Measurements from ENCODE around the gene SIDT2.

SIDT2 gene

DNA sequence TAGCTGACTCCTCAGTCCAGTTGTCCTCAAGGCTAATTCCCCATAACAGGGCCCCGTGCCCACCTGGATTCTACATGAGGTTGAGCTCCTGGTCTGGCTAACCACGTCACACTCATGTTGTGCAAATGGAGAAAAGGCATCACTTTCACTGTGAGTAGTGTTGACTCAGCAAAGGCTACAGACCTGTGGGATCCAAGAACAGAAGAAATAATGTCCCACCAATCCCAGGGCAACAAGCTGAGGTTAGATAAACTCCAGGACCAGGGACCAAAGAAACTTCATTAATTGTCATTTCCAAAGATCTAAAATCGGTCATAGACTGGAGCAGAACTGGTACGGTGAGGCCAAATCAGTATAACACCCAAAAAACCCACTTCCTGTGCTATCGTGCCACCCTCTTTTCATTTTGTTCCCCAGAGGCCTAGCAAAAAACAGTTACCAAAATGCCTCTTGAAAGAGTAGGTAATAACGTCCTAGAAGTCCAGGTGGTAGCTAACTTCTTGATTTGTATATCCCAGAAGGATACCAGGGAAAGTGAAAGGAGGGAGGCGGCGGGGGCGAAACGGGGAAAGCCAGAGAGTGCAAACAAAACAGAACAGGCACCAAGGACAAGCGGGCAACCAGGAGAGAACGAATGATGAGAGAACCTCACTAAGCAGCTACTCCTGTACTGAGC lies 51.9 kb downstream of the SIDT2 start:
- Histone ChIP-seq H3K9me3 (replicated peaks; ENCODE audit: low read length) (no peaks in the 10 kb centered on the region), H3K4me3 (ENCODE audit: low read length) (peak overlapping the region; percentile 100), H3K27me3 (ENCODE audit: control insufficient read depth, insufficient read depth, low read length) (no peaks in the 10 kb centered on the region), H3K9ac (ENCODE audit: low read depth, low read length) (peak overlapping the region; percentile 99), H3K36me3 (ENCODE audit: insufficient read depth, low read length) (peaks cover 44% of the 10 kb centered on the region), H3K4me2 (ENCODE audit: low read length) (peak overlapping the region; percentile 99), H3K4me1 (ENCODE audit: control insufficient read depth, insufficient read depth, low read length) (peaks cover 28% of the 10 kb centered on the region)

DNA sequence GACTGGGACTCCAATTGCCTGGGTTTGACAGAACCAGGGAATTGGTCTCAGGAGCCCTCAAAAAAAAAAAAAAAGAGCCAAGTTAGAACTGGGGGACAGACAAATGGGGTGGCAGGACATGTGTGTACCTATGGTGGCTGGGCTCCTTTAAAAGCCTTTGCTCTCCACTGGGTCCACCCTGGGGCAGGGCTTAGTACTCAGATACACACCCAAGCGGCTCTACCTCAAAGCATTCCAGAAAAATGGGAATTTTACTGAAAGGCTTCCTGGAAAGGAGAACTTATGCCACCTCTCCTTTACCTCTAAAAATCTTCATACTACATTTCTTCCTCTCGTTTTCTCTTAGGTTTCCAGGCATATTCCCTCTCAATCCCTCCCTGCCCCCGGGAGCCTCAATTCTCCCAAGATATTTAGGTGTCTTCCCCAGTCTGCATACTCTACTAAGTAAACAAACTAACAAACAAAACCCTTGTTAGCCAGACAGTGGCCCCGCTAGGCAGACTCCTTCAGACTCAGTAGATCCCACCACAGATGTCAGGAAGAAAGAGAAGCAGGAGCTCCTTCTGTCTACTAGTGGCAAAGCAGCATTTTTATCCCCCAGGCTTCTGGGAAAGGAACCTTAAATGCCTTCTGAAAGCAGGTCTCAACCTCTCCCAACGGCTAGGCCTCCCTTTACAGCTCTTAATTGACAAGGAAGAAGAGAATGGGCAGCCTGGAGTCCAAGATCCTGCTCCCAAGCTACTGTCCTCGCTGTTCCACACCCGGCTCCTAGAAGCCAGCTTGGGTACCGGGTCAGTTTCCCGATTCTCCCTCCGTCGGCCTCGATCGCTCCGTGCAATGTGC lies 52.7 kb downstream of the SIDT2 start:
- Histone ChIP-seq H3K9ac (ENCODE audit: low read depth, low read length) (peak overlapping the region; percentile 99), H3K4me3 (ENCODE audit: low read length) (peak overlapping the region; percentile 100), H3K36me3 (ENCODE audit: insufficient read depth, low read length) (peaks cover 38% of the 10 kb centered on the region), H3K4me1 (ENCODE audit: control insufficient read depth, insufficient read depth, low read length) (peaks cover 28% of the 10 kb centered on the region), H3K4me2 (ENCODE audit: low read length) (peak overlapping the region; percentile 99), H3K9me3 (replicated peaks; ENCODE audit: low read length) (no peaks in the 10 kb centered on the region), H3K27me3 (ENCODE audit: control insufficient read depth, insufficient read depth, low read length) (no peaks in the 10 kb centered on the region)

DNA sequence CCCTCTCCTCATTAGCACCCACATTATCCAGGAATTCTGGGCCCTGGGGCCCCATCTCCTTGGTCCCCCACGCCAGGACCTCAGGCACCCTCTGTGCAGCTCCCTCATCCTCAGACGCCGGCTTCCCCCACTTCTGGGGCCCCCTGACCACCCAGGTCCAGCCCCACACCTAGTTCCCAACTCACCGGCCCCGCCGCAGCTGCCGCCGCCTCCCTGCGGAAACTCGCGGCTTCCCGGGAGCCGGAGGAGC lies 53.2 kb downstream of the SIDT2 start, which contains the start of gene PCSK7:
Gene PCSK7, minus strand, starts transcription at position 232 of the 250 bp plus-strand sequence. CDS start 2,229 bp downstream, outside the sequence.
- H3K9me3 ChIP-seq (replicated peaks; ENCODE audit: low read length): no peaks in the 10 kb centered on the region
- peaks cover 36% of the 10 kb centered on the region for H3K36me3 ChIP-seq (ENCODE audit: insufficient read depth, low read length)
- H3K27me3 ChIP-seq (ENCODE audit: control insufficient read depth, insufficient read depth, low read length): no peaks in the 10 kb centered on the region
- peak within 1 kb of the TSS; percentile 99 for H3K9ac ChIP-seq (ENCODE audit: low read depth, low read length)
- H3K4me2 ChIP-seq (ENCODE audit: low read length): peak within 1 kb of the TSS; percentile 99
- peak within 1 kb of the TSS; percentile 100 for H3K4me3 ChIP-seq (ENCODE audit: low read length)
- H3K4me1 ChIP-seq (ENCODE audit: control insufficient read depth, insufficient read depth, low read length): peaks cover 28% of the 10 kb centered on the region

DNA sequence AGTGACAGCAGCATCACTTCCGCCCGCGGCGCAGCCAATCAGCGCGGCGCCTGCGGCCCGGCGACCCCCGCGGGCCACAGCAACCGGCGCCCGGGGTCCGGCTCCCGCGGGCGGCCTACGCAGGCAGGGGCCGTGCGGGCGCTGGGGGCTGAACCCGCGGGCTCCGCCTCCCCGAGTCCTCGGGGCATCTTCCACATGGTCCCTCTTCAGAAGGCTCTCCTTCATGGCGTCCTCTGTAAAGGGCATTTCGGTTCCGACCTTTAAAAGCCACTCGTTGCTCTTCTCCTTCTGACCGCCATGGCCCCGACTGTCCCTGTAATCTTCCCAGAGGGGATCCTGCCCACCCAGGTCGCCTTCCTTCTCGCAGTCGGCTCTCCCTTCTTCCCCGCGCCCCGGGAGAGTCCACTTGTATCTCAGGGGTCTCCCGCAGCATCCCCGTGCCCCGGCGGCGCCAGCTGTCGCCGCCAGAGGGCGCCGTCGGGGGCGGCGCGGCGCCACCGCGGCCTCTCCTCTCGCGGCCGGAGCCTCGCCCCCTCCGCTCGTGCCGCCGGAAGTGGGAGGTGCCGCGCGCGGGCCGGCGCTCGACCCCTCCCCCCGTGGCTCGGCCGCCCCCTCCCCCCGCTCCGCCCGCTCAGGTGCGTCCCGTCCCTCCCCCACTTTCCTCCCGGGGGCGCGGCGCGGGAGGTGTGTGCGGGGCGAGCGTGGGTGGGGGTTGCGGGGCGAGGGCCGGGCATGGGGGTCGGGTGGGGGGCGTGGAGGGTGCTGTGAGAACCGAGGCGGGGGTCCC lies 53.7 kb downstream of the SIDT2 start, which contains the start of gene RNF214:
Gene RNF214, plus strand, starts transcription at position 580 of the 787 bp plus-strand sequence. CDS start 1,602 bp downstream, outside the sequence.
- H3K4me3 ChIP-seq (ENCODE audit: low read length): peak within 1 kb of the TSS; percentile 100
- peaks cover 28% of the 10 kb centered on the region for H3K4me1 ChIP-seq (ENCODE audit: control insufficient read depth, insufficient read depth, low read length)
- no peaks in the 10 kb centered on the region for H3K27me3 ChIP-seq (ENCODE audit: control insufficient read depth, insufficient read depth, low read length)
- H3K36me3 ChIP-seq (ENCODE audit: insufficient read depth, low read length): peaks cover 31% of the 10 kb centered on the region
- peak within 1 kb of the TSS; percentile 99 for H3K9ac ChIP-seq (ENCODE audit: low read depth, low read length)
- H3K9me3 ChIP-seq (replicated peaks; ENCODE audit: low read length): no peaks in the 10 kb centered on the region
- H3K4me2 ChIP-seq (ENCODE audit: low read length): peak within 1 kb of the TSS; percentile 99

DNA sequence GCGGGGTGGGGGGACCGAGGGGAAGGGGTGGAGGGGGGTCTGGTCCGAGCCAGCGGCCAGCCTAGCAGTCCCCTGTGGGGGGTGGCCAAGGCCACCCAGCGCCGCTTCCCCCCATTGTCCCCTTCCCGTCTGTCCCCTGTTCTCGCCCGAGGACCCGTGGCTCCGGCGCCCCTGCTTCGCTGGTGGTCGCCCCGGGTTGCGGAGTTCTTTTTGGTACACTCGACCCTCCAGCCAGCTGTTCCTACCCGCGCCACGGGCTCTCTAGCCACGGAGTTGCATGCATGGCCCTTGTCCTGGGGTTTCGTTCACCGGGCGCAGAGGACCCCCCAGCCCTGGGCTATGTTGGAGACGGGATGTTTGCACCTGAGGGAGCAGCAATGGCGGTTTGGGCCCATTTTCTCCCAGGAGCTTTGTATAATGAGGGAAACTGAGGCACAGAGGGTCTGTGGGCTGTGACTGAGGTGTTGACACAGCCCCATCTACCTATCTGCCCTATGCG lies 54.4 kb downstream of the SIDT2 start:
- Histone ChIP-seq H3K4me2 (ENCODE audit: low read length) (peak overlapping the region; percentile 92), H3K4me3 (ENCODE audit: low read length) (peak overlapping the region; percentile 100), H3K4me1 (ENCODE audit: control insufficient read depth, insufficient read depth, low read length) (peaks cover 28% of the 10 kb centered on the region), H3K9me3 (replicated peaks; ENCODE audit: low read length) (no peaks in the 10 kb centered on the region), H3K9ac (ENCODE audit: low read depth, low read length) (peak overlapping the region; percentile 85), H3K36me3 (ENCODE audit: insufficient read depth, low read length) (peaks cover 26% of the 10 kb centered on the region), H3K27me3 (ENCODE audit: control insufficient read depth, insufficient read depth, low read length) (no peaks in the 10 kb centered on the region)

DNA sequence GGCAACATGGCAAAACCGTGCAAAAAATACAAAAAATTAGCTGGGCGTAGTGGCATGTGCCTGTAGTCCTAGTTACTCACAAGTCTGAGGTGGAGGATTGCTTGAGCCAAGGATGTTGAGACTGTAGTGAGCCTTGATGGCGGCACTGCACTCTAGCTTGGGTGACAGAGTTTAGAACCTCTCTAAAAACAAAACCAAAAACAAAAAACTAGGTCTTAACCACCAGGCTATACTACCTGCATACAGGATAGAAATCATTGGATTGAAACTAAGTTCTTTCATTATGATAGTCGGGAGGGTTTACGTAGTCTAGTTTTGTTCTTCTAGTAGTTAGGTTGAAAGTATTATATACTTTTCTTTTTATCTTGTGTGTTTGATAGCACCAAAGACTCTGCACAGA lies 59.7 kb downstream of the SIDT2 start:
- Histone ChIP-seq H3K36me3 (ENCODE audit: insufficient read depth, low read length) (peaks cover 11% of the 10 kb centered on the region), H3K4me3 (ENCODE audit: low read length) (no peak overlapping the region), H3K4me2 (ENCODE audit: low read length) (no peak overlapping the region), H3K27me3 (ENCODE audit: control insufficient read depth, insufficient read depth, low read length) (no peaks in the 10 kb centered on the region), H3K9me3 (replicated peaks; ENCODE audit: low read length) (no peaks in the 10 kb centered on the region), H3K4me1 (ENCODE audit: control insufficient read depth, insufficient read depth, low read length) (peaks cover 24% of the 10 kb centered on the region), H3K9ac (ENCODE audit: low read depth, low read length) (peak overlapping the region; percentile 33)

DNA sequence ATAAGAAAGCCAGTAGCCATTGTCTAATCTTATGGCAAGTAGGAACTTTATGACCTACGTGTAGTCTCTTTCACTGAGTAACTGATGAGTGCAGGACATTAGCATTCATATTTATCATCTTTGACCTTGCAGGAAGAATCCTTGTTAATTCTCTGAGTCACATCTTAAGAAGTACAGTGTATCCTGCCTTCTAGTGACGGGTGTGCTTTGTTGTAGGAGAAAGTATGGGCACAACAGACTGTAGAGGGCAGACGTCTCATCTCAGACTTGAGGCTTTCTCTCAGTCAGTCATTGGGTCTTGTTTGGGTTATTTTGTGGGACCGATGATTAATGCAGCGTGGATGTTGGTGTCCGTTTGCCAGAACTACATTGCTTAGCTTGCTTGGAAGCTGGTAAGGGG lies 60.8 kb downstream of the SIDT2 start:
- Histone ChIP-seq H3K4me2 (ENCODE audit: low read length) (peak overlapping the region; percentile 13), H3K36me3 (ENCODE audit: insufficient read depth, low read length) (peaks cover 18% of the 10 kb centered on the region), H3K4me1 (ENCODE audit: control insufficient read depth, insufficient read depth, low read length) (peaks cover 14% of the 10 kb centered on the region), H3K27me3 (ENCODE audit: control insufficient read depth, insufficient read depth, low read length) (no peaks in the 10 kb centered on the region), H3K4me3 (ENCODE audit: low read length) (no peak overlapping the region), H3K9ac (ENCODE audit: low read depth, low read length) (no peak overlapping the region), H3K9me3 (replicated peaks; ENCODE audit: low read length) (no peaks in the 10 kb centered on the region)
